ENCODE measurements around the gene FBN1. TPM values are rescaled to one million over a fixed set of nuclear protein-coding genes. Genes with fewer than 3 reads are reported as not detected.

FBN1 gene
- total RNA-seq, 1 donor from 2014 or later = 102 TPM

GRCh38 chr15:48514103-48514816 lies 131.2 kb downstream of the FBN1 start:
- Histone ChIP-seq H3K36me3 (peaks cover 0 to 29% of the 10 kb centered on the region in 2 donors), H3K27me3 (no peaks in the 10 kb centered on the region), H3K4me1 (no peaks in the 10 kb centered on the region), H3K4me3 (no peak overlapping the region), H3K27ac (peak overlapping the region; percentile 11), H3K9me3 (no peaks in the 10 kb centered on the region)
- TF ChIP-seq POLR2A (IDR thresholded peaks at IDR 0.05) = no peak
- intact Hi-C loops (cut with DNase I) = no loop called here
- DNase-seq (ENCODE audit: extremely low spot score in 2 of 2) = no peak

DNA sequence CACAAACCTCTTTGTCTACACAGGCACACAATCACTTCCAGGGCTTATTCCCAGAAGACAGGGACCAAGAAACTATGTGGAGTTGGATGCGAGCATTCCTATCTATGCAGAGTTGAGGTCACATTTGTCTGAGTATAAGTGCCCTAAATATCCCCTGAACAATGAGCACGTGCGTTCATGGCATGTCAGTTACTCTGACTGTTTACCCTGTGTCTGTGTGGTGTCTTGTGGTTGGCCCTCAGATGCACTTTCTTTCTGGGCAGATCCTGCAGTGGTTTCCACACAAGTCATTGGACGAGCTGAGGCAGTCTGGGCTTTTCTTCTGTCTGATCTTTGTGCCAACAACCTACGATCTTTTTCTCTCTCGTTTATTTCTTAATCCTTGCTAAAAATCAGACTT lies 134.5 kb downstream of the FBN1 start:
- TF ChIP-seq POLR2AphosphoS5 (IDR thresholded peaks at IDR 0.05; ENCODE audit: insufficient read depth in 1 of 2, low read depth in 1 of 2) (no peak), POLR2A (IDR thresholded peaks at IDR 0.05) (no peak), CTCF (IDR thresholded peaks at IDR 0.05) (no peak)
- H3K36me3 ChIP-seq = peaks cover 0 to 24% of the 10 kb centered on the region in 2 donors
- DNase-seq (ENCODE audit: extremely low spot score in 2 of 2) = no peak
- no peaks in the 10 kb centered on the region for H3K27me3 ChIP-seq
- intact Hi-C loops (cut with DNase I) = no loop called here
- H3K4me1 ChIP-seq = no peaks in the 10 kb centered on the region
- H3K9me3 ChIP-seq = no peaks in the 10 kb centered on the region
- peak overlapping the region; percentile 70 for H3K27ac ChIP-seq
- H3K4me3 ChIP-seq = no peak overlapping the region

DNA sequence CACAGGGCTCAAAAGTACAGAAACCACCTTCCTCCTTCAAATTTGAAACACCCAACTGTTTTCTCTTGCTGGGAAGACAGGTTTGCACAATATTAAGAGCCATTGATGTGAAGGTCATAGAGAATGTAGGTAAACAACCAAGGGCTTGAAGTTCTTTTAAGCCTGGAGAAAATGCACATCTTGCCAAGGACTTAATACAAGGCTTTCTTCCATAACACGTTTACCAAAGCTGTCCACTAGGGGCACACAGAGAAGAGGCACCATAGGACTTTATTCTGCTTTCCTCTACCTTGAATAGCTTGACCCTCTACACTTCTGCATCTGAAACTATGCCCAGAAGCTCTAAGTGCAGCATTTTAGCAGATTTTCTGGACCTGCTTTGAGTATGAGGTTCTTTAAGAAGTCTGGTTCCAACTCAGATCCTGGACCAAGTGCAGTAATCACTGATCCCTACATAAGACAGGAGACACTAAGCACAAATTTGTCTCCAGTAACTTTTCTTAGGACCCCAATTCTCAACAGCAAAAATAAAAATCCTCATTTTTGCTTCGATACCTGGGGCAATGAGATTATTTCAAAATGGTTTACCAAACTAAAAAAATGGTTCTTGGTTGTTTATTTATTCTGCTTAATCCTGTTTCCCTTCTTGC lies 138.0 kb downstream of the FBN1 start:
- Histone ChIP-seq H3K27ac (no peak overlapping the region), H3K27me3 (no peaks in the 10 kb centered on the region), H3K9me3 (no peaks in the 10 kb centered on the region), H3K36me3 (peaks cover 1 to 11% of the 10 kb centered on the region in 2 donors), H3K4me1 (no peaks in the 10 kb centered on the region), H3K4me3 (no peak overlapping the region)
- intact Hi-C loops (cut with DNase I) = no loop called here
- TF ChIP-seq POLR2AphosphoS5 (IDR thresholded peaks at IDR 0.05; ENCODE audit: insufficient read depth in 1 of 2, low read depth in 1 of 2) = no peak
- TF ChIP-seq CTCF (IDR thresholded peaks at IDR 0.05) = peak in 2 of 3 experiments; percentile 10 to 36
- no peak for TF ChIP-seq POLR2A (IDR thresholded peaks at IDR 0.05)
- no peak for DNase-seq (ENCODE audit: extremely low spot score in 2 of 2)

DNA sequence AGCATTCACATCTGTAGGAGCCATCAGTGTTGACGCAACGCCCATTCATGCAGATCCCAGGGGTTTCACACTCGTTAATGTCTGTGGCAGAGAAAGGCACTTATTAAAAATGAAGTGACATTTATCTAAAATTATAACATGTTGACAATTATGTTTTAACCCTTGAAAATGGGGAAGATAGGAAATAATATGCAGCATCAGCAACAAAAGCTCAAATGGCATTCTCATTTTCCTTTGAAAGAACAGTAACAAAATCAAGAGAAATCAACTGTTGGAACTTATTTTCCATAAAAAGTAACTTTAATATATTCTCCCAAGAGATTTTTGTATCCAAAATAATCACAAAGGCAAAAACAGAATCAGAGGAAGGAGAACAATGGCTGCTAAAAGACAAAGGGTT lies 140.4 kb downstream of the FBN1 start:
- no peak overlapping the region for H3K27ac ChIP-seq
- DNase-seq (ENCODE audit: extremely low spot score in 2 of 2) = no peak
- no peaks in the 10 kb centered on the region for H3K9me3 ChIP-seq
- TF ChIP-seq POLR2AphosphoS5 (IDR thresholded peaks at IDR 0.05; ENCODE audit: insufficient read depth in 1 of 2, low read depth in 1 of 2) = no peak
- TF ChIP-seq POLR2A (IDR thresholded peaks at IDR 0.05) = no peak
- TF ChIP-seq CTCF (IDR thresholded peaks at IDR 0.05) = no peak
- no peak overlapping the region for H3K4me3 ChIP-seq
- no peaks in the 10 kb centered on the region for H3K4me1 ChIP-seq
- intact Hi-C loops (cut with DNase I) = no loop called here
- H3K27me3 ChIP-seq = no peaks in the 10 kb centered on the region
- H3K36me3 ChIP-seq = peaks cover 3 to 15% of the 10 kb centered on the region in 2 donors

DNA sequence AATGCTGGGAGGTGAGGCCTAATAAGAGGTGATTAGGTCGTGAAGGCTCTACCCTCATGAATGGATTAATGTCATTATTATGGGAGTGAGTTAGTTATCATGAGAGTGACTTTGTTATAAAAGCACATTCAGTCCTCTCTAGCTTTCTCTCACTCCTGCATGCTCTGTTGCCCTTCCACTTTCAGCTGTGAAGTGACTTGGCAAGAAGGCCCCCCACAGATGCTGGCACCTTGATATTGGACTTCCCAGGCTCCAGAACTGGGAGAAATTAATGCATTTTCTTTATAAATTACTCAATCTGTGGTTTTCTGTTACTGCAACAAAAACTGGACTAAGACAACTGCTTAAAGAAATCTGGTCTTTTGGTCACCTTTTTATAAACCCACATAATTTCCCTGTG lies 144.3 kb downstream of the FBN1 start:
- peaks cover 3 to 18% of the 10 kb centered on the region in 2 donors for H3K36me3 ChIP-seq
- H3K4me1 ChIP-seq = no peaks in the 10 kb centered on the region
- no peaks in the 10 kb centered on the region for H3K27me3 ChIP-seq
- H3K9me3 ChIP-seq = no peaks in the 10 kb centered on the region
- intact Hi-C loops (cut with DNase I) = no loop called here
- TF ChIP-seq POLR2AphosphoS5 (IDR thresholded peaks at IDR 0.05; ENCODE audit: insufficient read depth in 1 of 2, low read depth in 1 of 2) (no peak), CTCF (IDR thresholded peaks at IDR 0.05) (no peak), POLR2A (IDR thresholded peaks at IDR 0.05) (no peak)
- no peak overlapping the region for H3K27ac ChIP-seq
- no peak overlapping the region for H3K4me3 ChIP-seq
- no peak for DNase-seq (ENCODE audit: extremely low spot score in 2 of 2)

All from vagina (tissue), 2 donors.